Measurements from ENCODE around the gene CARTPT.

Gene CARTPT

DNA sequence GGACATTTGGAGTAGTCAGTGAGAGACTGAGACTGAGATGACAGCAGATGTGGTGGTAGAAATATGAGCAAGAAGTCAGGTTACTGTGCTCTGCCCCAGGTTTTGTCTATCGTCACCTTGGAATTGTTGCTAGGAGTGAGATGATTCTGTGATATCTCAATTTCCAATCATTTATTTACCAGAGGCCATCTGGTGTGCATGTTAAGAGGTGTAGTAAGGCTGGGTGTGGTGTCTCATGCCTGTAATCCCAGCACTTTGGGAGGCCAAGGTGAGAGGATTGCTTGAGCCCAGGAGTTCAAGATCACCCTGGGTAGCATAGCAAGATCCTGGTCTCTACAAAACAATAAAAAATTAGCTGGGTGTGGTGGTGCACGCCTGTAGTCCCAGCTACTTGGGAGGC, 38.6 kb upstream of the CARTPT start:
- no peak overlapping the region for H3K9ac ChIP-seq (ENCODE audit: low read length)
- no peaks in the 10 kb centered on the region for H3K27me3 ChIP-seq (ENCODE audit: low read length)
- no peak overlapping the region for H3K27ac ChIP-seq (ENCODE audit: low read depth, low read length)
- TF ChIP-seq, protein P1, sequence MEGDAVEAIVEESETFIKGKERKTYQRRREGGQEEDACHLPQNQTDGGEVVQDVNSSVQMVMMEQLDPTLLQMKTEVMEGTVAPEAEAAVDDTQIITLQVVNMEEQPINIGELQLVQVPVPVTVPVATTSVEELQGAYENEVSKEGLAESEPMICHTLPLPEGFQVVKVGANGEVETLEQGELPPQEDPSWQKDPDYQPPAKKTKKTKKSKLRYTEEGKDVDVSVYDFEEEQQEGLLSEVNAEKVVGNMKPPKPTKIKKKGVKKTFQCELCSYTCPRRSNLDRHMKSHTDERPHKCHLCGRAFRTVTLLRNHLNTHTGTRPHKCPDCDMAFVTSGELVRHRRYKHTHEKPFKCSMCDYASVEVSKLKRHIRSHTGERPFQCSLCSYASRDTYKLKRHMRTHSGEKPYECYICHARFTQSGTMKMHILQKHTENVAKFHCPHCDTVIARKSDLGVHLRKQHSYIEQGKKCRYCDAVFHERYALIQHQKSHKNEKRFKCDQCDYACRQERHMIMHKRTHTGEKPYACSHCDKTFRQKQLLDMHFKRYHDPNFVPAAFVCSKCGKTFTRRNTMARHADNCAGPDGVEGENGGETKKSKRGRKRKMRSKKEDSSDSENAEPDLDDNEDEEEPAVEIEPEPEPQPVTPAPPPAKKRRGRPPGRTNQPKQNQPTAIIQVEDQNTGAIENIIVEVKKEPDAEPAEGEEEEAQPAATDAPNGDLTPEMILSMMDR (IDR thresholded peaks at IDR 0.05; ENCODE audit: insufficient read depth, low read length, poor library complexity, severe bottlenecking) = no peak
- TF ChIP-seq EZH2phosphoT487 (conservative IDR thresholded peaks at IDR 0.05; ENCODE audit: low read length) = no peak
- H4K20me1 ChIP-seq (ENCODE audit: low read depth, low read length) = no peaks in the 10 kb centered on the region
- H3F3A ChIP-seq (ENCODE audit: insufficient read depth) = no peaks in the 10 kb centered on the region
- H3K9me2 ChIP-seq (replicated peaks; ENCODE audit: insufficient read depth, low read length) = no peaks in the 10 kb centered on the region
- no peaks in the 10 kb centered on the region for H3K36me3 ChIP-seq (ENCODE audit: low read length)
- no peaks in the 10 kb centered on the region for H3K9me3 ChIP-seq (ENCODE audit: insufficient read depth, low read length)
- H3K4me3 ChIP-seq (ENCODE audit: insufficient read depth, low read length, poor library complexity, severe bottlenecking) = no peak overlapping the region
- no peaks in the 10 kb centered on the region for H3K79me2 ChIP-seq (ENCODE audit: insufficient read depth, low read length)
- no peak overlapping the region for H3K4me2 ChIP-seq (ENCODE audit: low read depth, low read length, poor library complexity, severe bottlenecking)
- H2AFZ ChIP-seq (ENCODE audit: low read depth, low read length, severe bottlenecking) = no peak overlapping the region

DNA sequence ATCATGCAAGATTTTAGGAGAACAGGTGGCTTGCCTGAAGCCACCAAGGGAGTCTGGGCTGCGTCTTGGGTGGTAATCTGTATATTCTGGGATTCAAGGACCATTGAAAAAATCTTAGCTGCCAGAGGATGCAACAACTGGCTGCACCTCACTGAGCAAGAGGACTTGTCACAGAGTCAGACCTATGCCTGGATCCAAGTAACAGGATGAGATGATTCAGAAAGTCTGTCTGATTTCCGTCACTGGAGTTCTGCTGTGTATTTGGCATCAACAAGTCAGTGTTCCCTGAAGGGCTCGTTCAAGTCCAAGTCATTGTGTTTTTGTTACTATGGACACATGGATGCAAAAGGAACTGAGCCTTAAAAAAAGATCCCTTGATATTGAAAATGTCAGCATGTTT, 37.8 kb upstream of the CARTPT start:
- no peaks in the 10 kb centered on the region for H3F3A ChIP-seq (ENCODE audit: insufficient read depth)
- H3K9me2 ChIP-seq (replicated peaks; ENCODE audit: insufficient read depth, low read length) = no peaks in the 10 kb centered on the region
- H3K4me2 ChIP-seq (ENCODE audit: low read depth, low read length, poor library complexity, severe bottlenecking) = no peak overlapping the region
- H3K4me3 ChIP-seq (ENCODE audit: insufficient read depth, low read length, poor library complexity, severe bottlenecking) = no peak overlapping the region
- TF ChIP-seq, protein P1 (IDR thresholded peaks at IDR 0.05; ENCODE audit: insufficient read depth, low read length, poor library complexity, severe bottlenecking) = no peak
- no peak for TF ChIP-seq EZH2phosphoT487 (conservative IDR thresholded peaks at IDR 0.05; ENCODE audit: low read length)
- H3K79me2 ChIP-seq (ENCODE audit: insufficient read depth, low read length) = no peaks in the 10 kb centered on the region
- no peaks in the 10 kb centered on the region for H4K20me1 ChIP-seq (ENCODE audit: low read depth, low read length)
- no peaks in the 10 kb centered on the region for H3K9me3 ChIP-seq (ENCODE audit: insufficient read depth, low read length)
- no peak overlapping the region for H3K9ac ChIP-seq (ENCODE audit: low read length)
- H3K36me3 ChIP-seq (ENCODE audit: low read length) = no peaks in the 10 kb centered on the region
- H3K27ac ChIP-seq (ENCODE audit: low read depth, low read length) = no peak overlapping the region
- no peak overlapping the region for H2AFZ ChIP-seq (ENCODE audit: low read depth, low read length, severe bottlenecking)
- H3K27me3 ChIP-seq (ENCODE audit: low read length) = no peaks in the 10 kb centered on the region

DNA sequence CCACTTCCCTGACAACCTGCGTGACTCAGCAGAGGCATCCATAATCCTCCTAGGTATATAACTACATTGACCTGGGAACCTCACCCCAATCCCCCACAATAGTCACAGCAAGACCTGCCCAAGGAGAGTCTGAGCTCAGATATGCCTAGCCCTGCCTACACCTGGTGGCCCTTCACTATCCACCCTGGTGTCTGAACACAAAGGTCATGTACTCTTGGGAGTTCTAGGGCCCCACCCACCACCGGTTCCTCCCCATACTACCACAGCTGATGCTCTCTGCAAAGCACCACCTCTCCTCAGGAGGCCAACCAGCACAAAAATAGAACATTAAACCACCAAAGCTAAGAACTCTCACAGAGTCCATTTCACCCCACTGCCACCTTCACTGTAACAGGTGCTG, 34.8 kb upstream of the CARTPT start:
- no peaks in the 10 kb centered on the region for H3K36me3 ChIP-seq (ENCODE audit: low read length)
- no peak for TF ChIP-seq EZH2phosphoT487 (conservative IDR thresholded peaks at IDR 0.05; ENCODE audit: low read length)
- TF ChIP-seq, protein P1 (IDR thresholded peaks at IDR 0.05; ENCODE audit: insufficient read depth, low read length, poor library complexity, severe bottlenecking) = no peak
- H3K27ac ChIP-seq (ENCODE audit: low read depth, low read length) = no peak overlapping the region
- no peaks in the 10 kb centered on the region for H3K9me2 ChIP-seq (replicated peaks; ENCODE audit: insufficient read depth, low read length)
- H3K9me3 ChIP-seq (ENCODE audit: insufficient read depth, low read length) = no peaks in the 10 kb centered on the region
- no peak overlapping the region for H3K4me3 ChIP-seq (ENCODE audit: insufficient read depth, low read length, poor library complexity, severe bottlenecking)
- no peak overlapping the region for H2AFZ ChIP-seq (ENCODE audit: low read depth, low read length, severe bottlenecking)
- H3K27me3 ChIP-seq (ENCODE audit: low read length) = no peaks in the 10 kb centered on the region
- no peak overlapping the region for H3K9ac ChIP-seq (ENCODE audit: low read length)
- no peaks in the 10 kb centered on the region for H4K20me1 ChIP-seq (ENCODE audit: low read depth, low read length)
- no peaks in the 10 kb centered on the region for H3K79me2 ChIP-seq (ENCODE audit: insufficient read depth, low read length)
- no peaks in the 10 kb centered on the region for H3F3A ChIP-seq (ENCODE audit: insufficient read depth)
- no peak overlapping the region for H3K4me2 ChIP-seq (ENCODE audit: low read depth, low read length, poor library complexity, severe bottlenecking)

Data from SU-DHL-6 (cell line).